ENCODE data around the gene SKA2.
"Not testable (repeated sequence)": the region's sequence is repeated elsewhere in the genome, so short reads cannot be mapped to it uniquely, and the experiment has no call there.

Gene SKA2

DNA sequence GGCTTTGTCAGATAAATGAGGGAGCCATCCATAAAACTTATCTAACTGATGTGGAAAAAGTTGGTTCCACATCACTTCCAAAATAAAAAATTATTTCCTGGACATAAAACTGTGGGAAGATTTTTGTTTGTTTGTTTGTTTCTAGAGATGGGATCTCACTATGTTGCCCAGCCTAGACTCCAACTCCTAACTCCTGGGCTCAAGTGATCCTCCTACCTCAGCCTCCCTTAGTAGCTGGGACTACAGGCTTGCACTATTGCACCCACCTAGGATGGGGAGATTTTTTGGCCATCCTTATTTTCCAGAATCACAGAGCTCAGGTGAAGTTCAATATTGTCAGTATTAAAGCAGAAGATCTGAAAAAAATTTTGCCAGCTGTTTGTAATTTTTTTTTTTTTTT lies 31.0 kb upstream of the SKA2 start:
- Histone ChIP-seq H3K9me2 (replicated peaks; ENCODE audit: insufficient read depth, low read length) (no peaks in the 10 kb centered on the region), H3K4me3 (ENCODE audit: low read length) (no peak overlapping the region), H2AFZ (ENCODE audit: low read length) (no peak overlapping the region), H3F3A (ENCODE audit: insufficient read depth, low read length) (no peaks in the 10 kb centered on the region), H3K79me2 (ENCODE audit: low read length) (no peaks in the 10 kb centered on the region), H3K9me3 (replicated peaks; ENCODE audit: insufficient read depth, low read length) (no peaks in the 10 kb centered on the region), H3K27me3 (replicated peaks; ENCODE audit: insufficient read depth, low read length) (no peaks in the 10 kb centered on the region), H3K4me2 (ENCODE audit: low read depth, low read length) (no peak overlapping the region), H3K9ac (ENCODE audit: low read length) (no peak overlapping the region), H3K36me3 (replicated peaks; ENCODE audit: insufficient read depth, low read length) (no peaks in the 10 kb centered on the region; the same call in 1 of the 2 replicates), H3K4me1 (ENCODE audit: low read length) (no peaks in the 10 kb centered on the region), H3K27ac (ENCODE audit: low read length) (no peak overlapping the region), H4K20me1 (ENCODE audit: insufficient read depth, low read length) (no peaks in the 10 kb centered on the region)
- DNase-seq: no peak
- TF ChIP-seq, protein P1, sequence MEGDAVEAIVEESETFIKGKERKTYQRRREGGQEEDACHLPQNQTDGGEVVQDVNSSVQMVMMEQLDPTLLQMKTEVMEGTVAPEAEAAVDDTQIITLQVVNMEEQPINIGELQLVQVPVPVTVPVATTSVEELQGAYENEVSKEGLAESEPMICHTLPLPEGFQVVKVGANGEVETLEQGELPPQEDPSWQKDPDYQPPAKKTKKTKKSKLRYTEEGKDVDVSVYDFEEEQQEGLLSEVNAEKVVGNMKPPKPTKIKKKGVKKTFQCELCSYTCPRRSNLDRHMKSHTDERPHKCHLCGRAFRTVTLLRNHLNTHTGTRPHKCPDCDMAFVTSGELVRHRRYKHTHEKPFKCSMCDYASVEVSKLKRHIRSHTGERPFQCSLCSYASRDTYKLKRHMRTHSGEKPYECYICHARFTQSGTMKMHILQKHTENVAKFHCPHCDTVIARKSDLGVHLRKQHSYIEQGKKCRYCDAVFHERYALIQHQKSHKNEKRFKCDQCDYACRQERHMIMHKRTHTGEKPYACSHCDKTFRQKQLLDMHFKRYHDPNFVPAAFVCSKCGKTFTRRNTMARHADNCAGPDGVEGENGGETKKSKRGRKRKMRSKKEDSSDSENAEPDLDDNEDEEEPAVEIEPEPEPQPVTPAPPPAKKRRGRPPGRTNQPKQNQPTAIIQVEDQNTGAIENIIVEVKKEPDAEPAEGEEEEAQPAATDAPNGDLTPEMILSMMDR (IDR thresholded peaks at IDR 0.05; ENCODE audit: low read length): no peak
- TF ChIP-seq EZH2 (optimal IDR thresholded peaks at IDR 0.05; ENCODE audit: low read depth, low read length): no peak
- no peak for TF ChIP-seq EZH2phosphoT487 (IDR thresholded peaks at IDR 0.05; ENCODE audit: low read length)

DNA sequence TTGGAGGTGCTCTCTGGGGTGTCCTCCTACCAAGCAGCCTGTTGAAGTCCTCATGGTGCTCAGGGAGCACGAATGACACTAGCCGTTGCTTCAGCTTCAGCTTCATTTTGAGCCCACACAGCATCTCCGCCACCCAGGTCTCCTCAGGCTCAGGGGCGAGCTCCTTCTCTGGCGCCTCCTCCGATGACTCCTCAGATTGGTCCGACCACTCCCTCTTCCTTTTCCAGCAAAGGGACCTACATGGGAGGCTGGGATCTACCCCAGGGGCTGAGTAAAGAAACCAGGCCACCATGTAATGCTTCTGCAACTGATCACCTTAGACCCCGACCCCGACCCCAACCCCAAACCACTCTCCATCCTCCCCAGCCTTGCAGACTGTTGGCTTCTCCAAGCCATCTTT lies 26.5 kb upstream of the SKA2 start:
- H3F3A ChIP-seq (ENCODE audit: insufficient read depth, low read length): no peaks in the 10 kb centered on the region
- H3K9me2 ChIP-seq (replicated peaks; ENCODE audit: insufficient read depth, low read length): no peaks in the 10 kb centered on the region
- H3K9ac ChIP-seq (ENCODE audit: low read length): no peak overlapping the region
- no peak overlapping the region for H3K27ac ChIP-seq (ENCODE audit: low read length)
- H3K4me2 ChIP-seq (ENCODE audit: low read depth, low read length): no peak overlapping the region
- H3K36me3 ChIP-seq (replicated peaks; ENCODE audit: insufficient read depth, low read length): no peaks in the 10 kb centered on the region; the same call in 1 of the 2 replicates
- H3K4me3 ChIP-seq (ENCODE audit: low read length): no peak overlapping the region
- no peak overlapping the region for H2AFZ ChIP-seq (ENCODE audit: low read length)
- H3K79me2 ChIP-seq (ENCODE audit: low read length): peaks cover 6% of the 10 kb centered on the region
- no peaks in the 10 kb centered on the region for H3K27me3 ChIP-seq (replicated peaks; ENCODE audit: insufficient read depth, low read length)
- no peaks in the 10 kb centered on the region for H3K9me3 ChIP-seq (replicated peaks; ENCODE audit: insufficient read depth, low read length)
- H3K4me1 ChIP-seq (ENCODE audit: low read length): no peaks in the 10 kb centered on the region
- no peaks in the 10 kb centered on the region for H4K20me1 ChIP-seq (ENCODE audit: insufficient read depth, low read length)
- DNase-seq: no peak
- TF ChIP-seq EZH2 (optimal IDR thresholded peaks at IDR 0.05; ENCODE audit: low read depth, low read length) (no peak), EZH2phosphoT487 (IDR thresholded peaks at IDR 0.05; ENCODE audit: low read length) (no peak)

DNA sequence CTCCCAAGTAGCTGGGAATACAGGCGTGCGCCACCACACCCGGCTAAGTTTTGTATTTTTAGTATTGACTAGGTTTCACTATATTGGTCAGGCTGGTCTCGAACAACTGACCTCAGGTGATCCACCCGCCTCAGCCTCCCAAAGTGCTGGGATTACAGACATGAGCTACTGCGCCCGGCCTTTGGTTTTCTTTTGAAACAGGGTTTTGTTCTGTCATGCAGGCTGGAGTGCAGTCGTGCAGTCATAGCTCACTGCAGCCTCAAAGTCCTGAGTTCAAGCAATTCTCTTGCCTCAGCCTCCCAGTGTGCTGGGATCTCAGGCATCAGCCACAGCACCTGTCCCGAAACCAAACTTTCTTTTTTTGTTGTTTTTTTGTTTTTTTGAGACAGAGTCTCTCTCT lies 25.6 kb upstream of the SKA2 start:
- no peaks in the 10 kb centered on the region; the same call in 1 of the 2 replicates for H3K36me3 ChIP-seq (replicated peaks; ENCODE audit: insufficient read depth, low read length)
- H3K9me2 ChIP-seq (replicated peaks; ENCODE audit: insufficient read depth, low read length): no peaks in the 10 kb centered on the region
- no peak overlapping the region for H3K27ac ChIP-seq (ENCODE audit: low read length)
- no peaks in the 10 kb centered on the region for H4K20me1 ChIP-seq (ENCODE audit: insufficient read depth, low read length)
- H3K9me3 ChIP-seq (replicated peaks; ENCODE audit: insufficient read depth, low read length): no peaks in the 10 kb centered on the region
- no peak for DNase-seq
- no peak overlapping the region for H2AFZ ChIP-seq (ENCODE audit: low read length)
- no peak overlapping the region for H3K4me2 ChIP-seq (ENCODE audit: low read depth, low read length)
- H3K4me1 ChIP-seq (ENCODE audit: low read length): no peaks in the 10 kb centered on the region
- no peak overlapping the region for H3K9ac ChIP-seq (ENCODE audit: low read length)
- peaks cover 11% of the 10 kb centered on the region for H3K79me2 ChIP-seq (ENCODE audit: low read length)
- H3K27me3 ChIP-seq (replicated peaks; ENCODE audit: insufficient read depth, low read length): no peaks in the 10 kb centered on the region
- TF ChIP-seq, protein P1 (IDR thresholded peaks at IDR 0.05; ENCODE audit: low read length): no peak
- no peak for TF ChIP-seq EZH2phosphoT487 (IDR thresholded peaks at IDR 0.05; ENCODE audit: low read length)
- TF ChIP-seq EZH2 (optimal IDR thresholded peaks at IDR 0.05; ENCODE audit: low read depth, low read length): no peak
- no peak overlapping the region for H3K4me3 ChIP-seq (ENCODE audit: low read length)
- H3F3A ChIP-seq (ENCODE audit: insufficient read depth, low read length): no peaks in the 10 kb centered on the region

DNA sequence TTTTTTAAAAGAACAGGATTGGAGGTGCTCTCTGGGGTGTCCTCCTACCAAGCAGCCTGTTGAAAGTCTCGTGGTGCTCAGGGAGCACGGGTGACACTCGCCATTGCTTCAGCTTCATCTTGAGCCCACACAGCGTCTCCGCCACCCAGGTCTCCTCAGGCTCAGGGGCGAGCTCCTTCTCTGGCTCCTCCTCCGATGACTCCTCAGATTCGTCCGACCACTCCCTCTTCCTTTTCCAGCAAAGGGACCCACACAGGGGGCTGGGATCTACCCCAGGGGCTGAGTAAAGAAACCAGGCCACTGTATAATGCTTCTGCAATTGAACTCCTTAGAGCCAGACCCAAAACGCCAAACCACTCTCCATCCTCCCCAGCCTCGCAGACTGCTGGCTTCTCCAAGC lies 24.6 kb upstream of the SKA2 start:
- not testable (repeated sequence) for H3K27ac ChIP-seq (ENCODE audit: low read length); H3K9ac ChIP-seq (ENCODE audit: low read length); DNase-seq; H3K9me3 ChIP-seq (replicated peaks; ENCODE audit: insufficient read depth, low read length); H3K4me3 ChIP-seq (ENCODE audit: low read length); H3K27me3 ChIP-seq (replicated peaks; ENCODE audit: insufficient read depth, low read length); H2AFZ ChIP-seq (ENCODE audit: low read length); H3K4me2 ChIP-seq (ENCODE audit: low read depth, low read length); H3F3A ChIP-seq (ENCODE audit: insufficient read depth, low read length); H3K9me2 ChIP-seq (replicated peaks; ENCODE audit: insufficient read depth, low read length); H3K36me3 ChIP-seq (replicated peaks; ENCODE audit: insufficient read depth, low read length); H4K20me1 ChIP-seq (ENCODE audit: insufficient read depth, low read length); H3K4me1 ChIP-seq (ENCODE audit: low read length)
- H3K79me2 ChIP-seq (ENCODE audit: low read length): peaks cover 11% of the 10 kb centered on the region

All from MM.1S (cell line).